Prostate gland (tissue), 2 donors: ENCODE measurements around the gene LORICRIN.

Source experiments
- CTCF ChIP-seq, 4 experiments: fragments of 200-600 bp in 2 of 4; fragments of 450-650 bp in 2 of 4; sonication (generic) in 2 of 4; IDR thresholded peaks; 1 replicate in 3 of 4; 2 replicates in 1 of 4; pipeline ENCODE4 v1.5.1; 2016 to 2019; ENCODE audit warnings: antibody characterized with exemption in 4 of 4, mild to moderate bottlenecking in 2 of 4, moderate library complexity in 2 of 4
- POLR2A ChIP-seq: fragments of 450-650 bp; IDR thresholded peaks from one replicate; pipeline ENCODE4 v1.6.1; 2016; ENCODE audit warnings: antibody characterized with exemption, mild to moderate bottlenecking
- POLR2AphosphoS5 ChIP-seq: sonication (generic); formaldehyde crosslinking; IDR thresholded peaks from one replicate; pipeline ENCODE4 v1.6.1; 2017; ENCODE audit warnings: antibody characterized with exemption

GRCh38 chr1:153251087-153251486, 8.4 kb upstream of the LORICRIN start:
- no peak for TF ChIP-seq POLR2A
- no peak for TF ChIP-seq CTCF (IDR thresholded peaks at IDR 0.05)
- no peak for TF ChIP-seq POLR2AphosphoS5
